DOHH2 (cell line): ENCODE measurements around the gene SMC5.
A peak's percentile ranks its signal among the peaks of the same experiment; 100 is the strongest.

Experiments
- H3F3A ChIP-seq: fragments of 200-600 bp; sonication (generic), shearing (Covaris generic); 2 replicates; pipeline ENCODE4 v1.6.0; 2016; ENCODE audit warnings: antibody characterized with exemption, mild to moderate bottlenecking; ENCODE audit not compliant: control insufficient read depth, insufficient read depth
- H3K27ac ChIP-seq: fragments of 200-600 bp; sonication (generic); 2 replicates; pipeline ENCODE4 v1.5.1; 2014; ENCODE audit warnings: low read depth, mild to moderate bottlenecking, low read length, moderate library complexity
- H3K27me3 ChIP-seq: fragments of 200-600 bp; sonication (generic); 2 replicates; pipeline ENCODE4 v1.6.1; 2014; ENCODE audit warnings: mild to moderate bottlenecking, low read length, mixed read lengths; ENCODE audit not compliant: control insufficient read depth
- H3K36me3 ChIP-seq: fragments of 200-600 bp; sonication (generic); 2 replicates; pipeline ENCODE4 v1.6.1; 2014; ENCODE audit warnings: mild to moderate bottlenecking, low read length, moderate library complexity, mixed read lengths; ENCODE audit not compliant: control insufficient read depth
- H3K4me1 ChIP-seq: fragments of 200-600 bp; sonication (generic); 2 replicates; pipeline ENCODE4 v1.6.1; 2014; ENCODE audit warnings: mild to moderate bottlenecking, low read length, mixed read lengths; ENCODE audit not compliant: control insufficient read depth
- H3K4me2 ChIP-seq: fragments of 200-600 bp; sonication (generic); 2 replicates; pipeline ENCODE4 v1.6.0; 2014; ENCODE audit warnings: mild to moderate bottlenecking, low read length, moderate library complexity
- H3K4me3 ChIP-seq: fragments of 200-600 bp; sonication (generic); 2 replicates; pipeline ENCODE4 v1.5.1; 2014; ENCODE audit warnings: mild to moderate bottlenecking, low read length, mixed read lengths
- H3K79me2 ChIP-seq: fragments of 200-600 bp; sonication (generic); 2 replicates; pipeline ENCODE4 v1.6.1; 2014; ENCODE audit warnings: mild to moderate bottlenecking, low read length, mixed read lengths; ENCODE audit not compliant: control insufficient read depth
- H3K9me2 ChIP-seq: fragments of 200-600 bp; sonication (generic); replicated peaks from 2 replicates; pipeline ENCODE4 v1.6.1; 2014; ENCODE audit warnings: mild to moderate bottlenecking, low read length, mixed read lengths; ENCODE audit not compliant: control insufficient read depth
- H3K9me3 ChIP-seq: fragments of 200-600 bp; sonication (generic); 2 replicates; pipeline ENCODE4 v1.6.1; 2014; ENCODE audit warnings: antibody characterized with exemption, low read length, mixed read lengths; ENCODE audit not compliant: control insufficient read depth, insufficient read depth
- H4K20me1 ChIP-seq: fragments of 200-600 bp; sonication (generic); 2 replicates; pipeline ENCODE4 v1.6.0; 2014; ENCODE audit warnings: low read depth, mild to moderate bottlenecking, antibody characterized with exemption, low read length, moderate library complexity; ENCODE audit not compliant: control insufficient read depth, insufficient read depth
- EZH2phosphoT487 ChIP-seq: fragments of 200-600 bp; sonication (generic); IDR thresholded peaks from 2 replicates; pipeline ENCODE4 v1.6.1; 2017; ENCODE audit warnings: borderline replicate concordance, mild to moderate bottlenecking, antibody characterized with exemption, low read length, moderate library complexity, mixed read lengths
- TF ChIP-seq, protein P1 (sequence below): fragments of 200-600 bp; sonication (generic); IDR thresholded peaks from one replicate; pipeline ENCODE4 v1.5.1; 2014; ENCODE audit warnings: antibody characterized with exemption, mild to moderate bottlenecking, low read depth, low read length; ENCODE audit not compliant: poor library complexity, severe bottlenecking

The SMC5 gene

DNA sequence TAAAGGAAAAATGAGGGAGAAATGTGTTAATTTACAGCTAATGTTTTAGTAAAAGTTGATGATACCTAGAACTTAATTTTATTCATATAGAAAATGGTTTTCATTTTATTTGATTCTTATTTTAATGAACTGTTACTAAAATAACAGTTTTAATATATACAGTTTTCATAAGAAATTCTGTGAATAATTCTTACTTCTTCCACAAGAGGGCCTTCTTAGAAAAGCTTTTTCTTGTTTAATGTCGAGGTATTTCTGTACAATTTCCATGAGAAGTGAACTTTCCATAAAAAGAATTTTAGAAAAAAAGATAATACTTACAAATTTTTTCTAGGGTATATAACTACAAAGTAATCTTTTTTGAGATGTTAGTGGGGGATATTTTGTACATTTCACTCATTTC, 81.8 kb downstream of the SMC5 start:
- no peak for TF ChIP-seq EZH2phosphoT487
- TF ChIP-seq, protein P1, sequence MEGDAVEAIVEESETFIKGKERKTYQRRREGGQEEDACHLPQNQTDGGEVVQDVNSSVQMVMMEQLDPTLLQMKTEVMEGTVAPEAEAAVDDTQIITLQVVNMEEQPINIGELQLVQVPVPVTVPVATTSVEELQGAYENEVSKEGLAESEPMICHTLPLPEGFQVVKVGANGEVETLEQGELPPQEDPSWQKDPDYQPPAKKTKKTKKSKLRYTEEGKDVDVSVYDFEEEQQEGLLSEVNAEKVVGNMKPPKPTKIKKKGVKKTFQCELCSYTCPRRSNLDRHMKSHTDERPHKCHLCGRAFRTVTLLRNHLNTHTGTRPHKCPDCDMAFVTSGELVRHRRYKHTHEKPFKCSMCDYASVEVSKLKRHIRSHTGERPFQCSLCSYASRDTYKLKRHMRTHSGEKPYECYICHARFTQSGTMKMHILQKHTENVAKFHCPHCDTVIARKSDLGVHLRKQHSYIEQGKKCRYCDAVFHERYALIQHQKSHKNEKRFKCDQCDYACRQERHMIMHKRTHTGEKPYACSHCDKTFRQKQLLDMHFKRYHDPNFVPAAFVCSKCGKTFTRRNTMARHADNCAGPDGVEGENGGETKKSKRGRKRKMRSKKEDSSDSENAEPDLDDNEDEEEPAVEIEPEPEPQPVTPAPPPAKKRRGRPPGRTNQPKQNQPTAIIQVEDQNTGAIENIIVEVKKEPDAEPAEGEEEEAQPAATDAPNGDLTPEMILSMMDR = peak; percentile 36
- H3K4me3 ChIP-seq = no peak overlapping the region
- no peak overlapping the region for H3K4me2 ChIP-seq
- H3K4me1 ChIP-seq = no peaks in the 10 kb centered on the region
- H3K9me3 ChIP-seq = no peaks in the 10 kb centered on the region
- no peaks in the 10 kb centered on the region for H3K79me2 ChIP-seq
- no peak overlapping the region for H3K27ac ChIP-seq
- H3K9me2 ChIP-seq = no peaks in the 10 kb centered on the region
- H3K36me3 ChIP-seq = peaks cover 17% of the 10 kb centered on the region
- peaks cover 3% of the 10 kb centered on the region; the same call in 1 of the 2 replicates for H4K20me1 ChIP-seq
- H3F3A ChIP-seq = peaks cover 7% of the 10 kb centered on the region; the same call in 1 of the 2 replicates
- no peaks in the 10 kb centered on the region for H3K27me3 ChIP-seq

DNA sequence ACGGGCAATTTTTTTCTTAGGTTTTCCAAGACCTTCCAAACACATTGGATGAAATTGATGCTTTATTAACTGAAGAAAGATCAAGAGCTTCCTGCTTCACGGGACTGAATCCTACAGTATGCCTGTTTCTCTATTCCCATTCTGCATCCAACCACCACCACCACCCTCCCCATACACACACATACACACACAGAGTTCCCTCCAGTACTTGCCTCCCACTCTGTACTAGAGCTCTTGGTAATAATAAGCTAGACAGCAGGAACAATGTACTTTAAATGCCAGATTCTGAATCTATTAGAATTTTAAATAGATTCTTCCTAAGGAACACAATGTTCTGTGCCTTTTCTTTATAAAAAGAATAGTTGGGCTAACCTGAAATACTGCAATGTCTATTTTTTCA, 88.3 kb downstream of the SMC5 start:
- no peaks in the 10 kb centered on the region for H3K9me3 ChIP-seq
- H3K4me3 ChIP-seq = no peak overlapping the region
- no peaks in the 10 kb centered on the region for H3K27me3 ChIP-seq
- no peaks in the 10 kb centered on the region for H3F3A ChIP-seq
- H4K20me1 ChIP-seq = no peaks in the 10 kb centered on the region
- TF ChIP-seq, protein P1 = no peak
- TF ChIP-seq EZH2phosphoT487 = no peak
- no peaks in the 10 kb centered on the region for H3K4me1 ChIP-seq
- no peak overlapping the region for H3K4me2 ChIP-seq
- H3K36me3 ChIP-seq = peaks cover 65% of the 10 kb centered on the region
- no peak overlapping the region for H3K27ac ChIP-seq
- H3K79me2 ChIP-seq = no peaks in the 10 kb centered on the region
- no peaks in the 10 kb centered on the region for H3K9me2 ChIP-seq

DNA sequence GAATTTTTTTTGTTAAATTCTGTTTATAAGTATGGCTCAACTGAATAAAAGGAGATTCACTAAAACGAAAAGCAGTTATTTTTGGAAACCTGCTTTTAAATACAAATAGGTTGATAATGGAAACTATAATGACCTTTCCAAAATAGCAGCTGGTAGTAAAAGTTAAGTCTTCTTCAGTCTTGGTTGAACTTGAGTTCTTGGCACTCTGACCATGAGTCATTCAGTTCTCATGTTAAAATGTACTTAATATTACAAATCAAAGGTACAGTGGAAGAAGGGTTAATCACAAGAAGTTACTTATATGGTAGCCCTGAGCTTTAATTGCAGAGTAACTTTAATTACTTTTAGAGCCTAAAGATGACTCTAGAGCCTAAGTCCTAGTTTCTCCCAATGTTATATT, 93.6 kb downstream of the SMC5 start:
- Histone ChIP-seq H3K27me3 (no peaks in the 10 kb centered on the region), H3K4me2 (no peak overlapping the region), H3F3A (0 out of 2 replicates have a peak, but pooled peaks cover 3% of the 10 kb centered on the region), H4K20me1 (no peaks in the 10 kb centered on the region), H3K4me1 (no peaks in the 10 kb centered on the region), H3K36me3 (peaks cover 52% of the 10 kb centered on the region), H3K9me2 (no peaks in the 10 kb centered on the region), H3K4me3 (no peak overlapping the region), H3K79me2 (no peaks in the 10 kb centered on the region), H3K9me3 (no peaks in the 10 kb centered on the region), H3K27ac (no peak overlapping the region)
- TF ChIP-seq, protein P1 = no peak
- TF ChIP-seq EZH2phosphoT487 = no peak
